WTC11 (cell line): ENCODE measurements around the gene GABBR2. TPM values are rescaled to one million over a fixed set of nuclear protein-coding genes. Genes with fewer than 3 reads are reported as not detected.

Experiments used
- ATAC-seq: fragments of 200-7000 bp; cut with Tn5 transposase; 2 replicates; pipeline ENCODE4 v1.10.0; 2021; ENCODE audit warnings: mild to moderate bottlenecking, moderate library complexity
- CTCF ChIA-PET: fragments of 300-600 bp; sonication (Branson Sonifier 250); formaldehyde crosslinking; loops from one replicate; lab custom pipeline; 2021; ENCODE audit warnings: antibody characterized with exemption; lab: Charles Lee
- POLR2A ChIA-PET: fragments of 350-600 bp; sonication (Branson Sonifier 250); formaldehyde crosslinking; loops from one replicate; lab custom pipeline; 2021; ENCODE audit warnings: antibody characterized with exemption; lab: Charles Lee
- DNase-seq: peaks from one replicate; pipeline ENCODE4 v3.0.0; 2021; ENCODE audit warnings: low spot score
- H3K27ac Mint-ChIP-seq: 2 replicates; pipeline ENCODE4 v1.8.0; 2021; ENCODE audit warnings: mixed read lengths
- H3K27me3 Mint-ChIP-seq: 2 replicates; pipeline ENCODE4 v1.8.0; 2021; ENCODE audit warnings: low read depth, mild to moderate bottlenecking, moderate library complexity, mixed read lengths
- H3K36me3 Mint-ChIP-seq: 2 replicates; pipeline ENCODE4 v1.8.0; 2021; ENCODE audit warnings: mixed read lengths
- H3K4me1 Mint-ChIP-seq: 2 replicates; pipeline ENCODE4 v1.8.0; 2022; ENCODE audit warnings: mixed read lengths
- H3K4me3 Mint-ChIP-seq: 2 replicates; pipeline ENCODE4 v1.8.0; 2021; ENCODE audit warnings: mild to moderate bottlenecking, moderate library complexity, mixed read lengths
- H3K9me3 Mint-ChIP-seq: 2 replicates; pipeline ENCODE4 v1.8.0; 2021; ENCODE audit warnings: mixed read lengths
- ATF6 ChIP-seq: sonication (generic); formaldehyde crosslinking; IDR thresholded peaks from 2 replicates; pipeline ENCODE4 v1.8.1; 2023; ENCODE audit warnings: mild to moderate bottlenecking, missing genetic modification reagents
- CTCF ChIP-seq: fragments of 200-600 bp; IDR thresholded peaks from 2 replicates; pipeline ENCODE4 v1.8.0; 2022; ENCODE audit warnings: antibody characterized with exemption
- ETV6 ChIP-seq: sonication (generic); formaldehyde crosslinking; IDR thresholded peaks from 2 replicates; pipeline ENCODE4 v1.8.1; 2022; ENCODE audit warnings: mild to moderate bottlenecking, missing genetic modification reagents
- GABPB1 ChIP-seq: sonication (generic); formaldehyde crosslinking; IDR thresholded peaks from 2 replicates; pipeline ENCODE4 v1.8.1; 2023; ENCODE audit warnings: mild to moderate bottlenecking, missing genetic modification reagents
- MYBL2 ChIP-seq: sonication (generic); formaldehyde crosslinking; IDR thresholded peaks from 2 replicates; pipeline ENCODE4 v1.8.1; 2023; ENCODE audit warnings: mild to moderate bottlenecking, moderate library complexity, missing genetic modification reagents
- NFE2L1 ChIP-seq: sonication (generic); formaldehyde crosslinking; IDR thresholded peaks from 2 replicates; pipeline ENCODE4 v1.8.1; 2023; ENCODE audit warnings: missing genetic modification reagents
- OVOL2 ChIP-seq: fragments of 250-450 bp; sonication (Bioruptor Pico); IDR thresholded peaks from 2 replicates; pipeline ENCODE4 v1.9.0; 2021; ENCODE audit warnings: mild to moderate bottlenecking, borderline replicate concordance
- PRDM15 ChIP-seq: sonication (generic); formaldehyde crosslinking; IDR thresholded peaks from 2 replicates; pipeline ENCODE4 v1.8.0; 2022; ENCODE audit warnings: missing genetic modification reagents
- TCF7 ChIP-seq: sonication (generic); formaldehyde crosslinking; IDR thresholded peaks from 2 replicates; pipeline ENCODE4 v1.8.0; 2022; ENCODE audit warnings: mild to moderate bottlenecking, low read depth, missing genetic modification reagents, moderate library complexity
- USF2 ChIP-seq: sonication (generic); formaldehyde crosslinking; IDR thresholded peaks from 2 replicates; pipeline ENCODE4 v1.8.1; 2023; ENCODE audit warnings: mild to moderate bottlenecking, missing genetic modification reagents, moderate library complexity
- ZNF396 ChIP-seq: fragments of 250-450 bp; sonication (Bioruptor Pico); IDR thresholded peaks from 2 replicates; pipeline ENCODE4 v1.8.0; 2021; ENCODE audit warnings: mild to moderate bottlenecking, moderate library complexity, borderline replicate concordance
- ZNF423 ChIP-seq: fragments of 250-450 bp; sonication (Bioruptor Pico); IDR thresholded peaks from 2 replicates; pipeline ENCODE4 v2.1.2; 2022; ENCODE audit warnings: mild to moderate bottlenecking, moderate library complexity
- ZNF512 ChIP-seq: sonication (generic); formaldehyde crosslinking; IDR thresholded peaks from 2 replicates; pipeline ENCODE4 v1.8.1; 2022; ENCODE audit warnings: missing genetic modification reagents, borderline replicate concordance
- total RNA-seq: library from RNA; stranded (reverse); gene quantifications from 3 replicates; pipeline ENCODE4 v1.2.3, GENCODE V29; 2021

The GABBR2 gene
- total RNA-seq, 1 experiment from 2014 or later = 0.92 TPM

- H3K9me3 Mint-ChIP-seq = no peaks in the 10 kb centered on the region
- TF ChIP-seq ZNF396 (CRISPR knock-in tag) (no peak), MYBL2 (CRISPR knock-in tag) (no peak), ATF6 (CRISPR knock-in tag) (no peak), OVOL2 (CRISPR knock-in tag) (no peak), TCF7 (CRISPR knock-in tag) (no peak), USF2 (CRISPR knock-in tag) (no peak)
These were observed 466.3 kb downstream of the GABBR2 start for GRCh38 chr9:98242426-98242825.

GRCh38 chr9:98241357-98242300 is 467.1 kb downstream of the GABBR2 start:
- CTCF ChIA-PET = interaction anchor here (0.5 to 3.1 kb wide), 35 partner anchors 9 to 534 kb away, joined by 3 to 29 read pairs (median 4); partner anchors contain the start of genes CORO2A, TBC1D2 and TRIM14
- TF ChIP-seq CTCF (0 out of 2 replicates have a peak, but pooled peaks have one; percentile 16), ETV6 (CRISPR knock-in tag) (no peak), NFE2L1 (CRISPR knock-in tag) (no peak), GABPB1 (no peak), PRDM15 (no peak), ZNF423 (CRISPR knock-in tag) (no peak), ZNF512 (CRISPR knock-in tag) (no peak)
- ATAC-seq (peak; percentile 86), DNase-seq (peak; percentile 31)
- Mint-ChIP-seq H3K27ac (0 out of 2 replicates have a peak overlapping the region, but pooled peaks have one; percentile 45), H3K4me3 (no peak overlapping the region), H3K36me3 (peaks cover 10% of the 10 kb centered on the region; the same call in 1 of the 2 replicates), H3K9me3 (no peaks in the 10 kb centered on the region), H3K4me1 (peaks cover 29% of the 10 kb centered on the region), H3K27me3 (no peaks in the 10 kb centered on the region)
- POLR2A ChIA-PET = interaction anchor here (1.2 kb wide), 1 partner anchor 14 kb away, joined by 5 read pairs; the partner anchor contains the start of gene TBC1D2

More at GRCh38 chr9:98242426-98242825, 466.3 kb downstream of the GABBR2 start:
- Mint-ChIP-seq H3K36me3 (peaks cover 10% of the 10 kb centered on the region; the same call in 1 of the 2 replicates), H3K27ac (0 out of 2 replicates have a peak overlapping the region, but pooled peaks have one; percentile 45), H3K27me3 (no peaks in the 10 kb centered on the region), H3K4me1 (peaks cover 31% of the 10 kb centered on the region), H3K4me3 (no peak overlapping the region)
- no peak for DNase-seq
- ChIA-PET CTCF (interaction anchor here (0.5 to 3.1 kb wide), 12 partner anchors 9 to 168 kb away, joined by 3 to 29 read pairs (median 4); partner anchors contain the start of genes CORO2A and TBC1D2), POLR2A (interaction anchor here (1.2 kb wide), 1 partner anchor 13 kb away, joined by 5 read pairs; the partner anchor contains the start of gene TBC1D2)
- no peak for ATAC-seq
